HG02973 (cell line): ENCODE measurements around the gene SSTR5.
"Not testable (repeated sequence)": the region's sequence is repeated elsewhere in the genome, so short reads cannot be mapped to it uniquely, and the experiment has no call there.

Experiments used
- ATAC-seq: cut with Tn5 transposase; IDR thresholded peaks from one replicate; pipeline ENCODE4 v1.9.1; 2021; ENCODE audit warnings: moderate library complexity; ENCODE audit not compliant: unreplicated experiment

Gene SSTR5

DNA sequence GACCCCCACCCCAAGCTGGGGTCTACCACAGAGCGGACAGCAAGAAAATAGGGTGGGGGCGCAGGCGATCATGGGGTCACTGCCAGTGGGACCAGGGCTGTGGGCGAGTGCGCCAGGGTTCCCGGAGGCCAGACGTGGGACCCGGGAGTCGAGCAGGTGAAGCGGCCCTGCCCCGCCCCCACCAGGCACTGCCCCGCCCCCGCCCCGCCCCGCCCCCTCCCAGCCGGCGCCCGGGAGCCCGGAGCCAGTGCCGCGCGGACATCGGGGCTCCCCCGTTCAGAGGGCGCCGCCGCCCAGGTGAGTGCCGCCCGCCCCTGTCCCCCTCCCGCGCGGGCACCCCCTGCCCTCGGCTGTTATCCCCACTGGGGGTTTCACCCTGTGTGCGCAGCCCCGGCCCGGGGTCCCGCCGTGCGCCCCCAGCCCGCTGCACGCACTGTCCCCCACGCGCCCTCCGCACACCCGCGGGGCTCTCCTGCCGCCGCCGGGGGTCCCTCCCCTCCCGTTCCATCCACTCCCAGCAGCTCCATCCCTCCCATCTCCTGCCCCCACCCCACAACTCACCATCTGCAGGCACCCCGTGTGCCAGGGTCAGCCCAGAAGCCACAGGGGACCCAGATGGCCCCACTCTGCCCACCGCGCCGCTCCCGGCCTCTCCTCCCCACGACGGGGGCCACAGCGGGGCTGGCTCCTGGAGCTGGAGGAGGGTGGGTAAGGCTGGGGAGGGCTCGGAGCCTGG is at the start of gene SSTR5:
Gene SSTR5 (plus strand): TSS at position 222 of the 736 bp plus-strand sequence. CDS start 6,122 bp downstream, outside the sequence.
- ATAC-seq: no peak

DNA sequence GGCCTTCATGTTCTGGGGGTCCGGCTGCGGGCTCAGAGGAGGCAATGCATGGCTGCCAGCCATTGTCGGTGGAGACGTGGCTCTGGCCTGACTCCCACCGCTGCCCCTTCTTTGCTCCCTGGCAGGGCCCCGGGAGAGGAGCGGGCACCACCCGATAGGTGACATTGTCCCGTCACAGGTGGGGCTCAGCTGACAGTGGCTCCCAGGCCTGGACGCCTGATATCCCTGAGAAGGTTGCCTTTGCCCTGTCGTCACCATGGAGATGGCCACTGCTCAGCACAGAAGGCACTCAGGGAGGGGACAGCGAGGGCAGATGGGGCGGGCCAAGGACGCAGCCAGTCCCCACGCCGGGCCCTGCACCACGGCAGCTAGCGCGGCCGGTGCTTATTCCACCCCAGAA is 48.4 kb upstream of the SSTR5 start:
- no peak for ATAC-seq

- not testable (repeated sequence) for ATAC-seq
Measured at GRCh38 chr16:1025183-1025809, 47.3 kb upstream of the SSTR5 start.

DNA sequence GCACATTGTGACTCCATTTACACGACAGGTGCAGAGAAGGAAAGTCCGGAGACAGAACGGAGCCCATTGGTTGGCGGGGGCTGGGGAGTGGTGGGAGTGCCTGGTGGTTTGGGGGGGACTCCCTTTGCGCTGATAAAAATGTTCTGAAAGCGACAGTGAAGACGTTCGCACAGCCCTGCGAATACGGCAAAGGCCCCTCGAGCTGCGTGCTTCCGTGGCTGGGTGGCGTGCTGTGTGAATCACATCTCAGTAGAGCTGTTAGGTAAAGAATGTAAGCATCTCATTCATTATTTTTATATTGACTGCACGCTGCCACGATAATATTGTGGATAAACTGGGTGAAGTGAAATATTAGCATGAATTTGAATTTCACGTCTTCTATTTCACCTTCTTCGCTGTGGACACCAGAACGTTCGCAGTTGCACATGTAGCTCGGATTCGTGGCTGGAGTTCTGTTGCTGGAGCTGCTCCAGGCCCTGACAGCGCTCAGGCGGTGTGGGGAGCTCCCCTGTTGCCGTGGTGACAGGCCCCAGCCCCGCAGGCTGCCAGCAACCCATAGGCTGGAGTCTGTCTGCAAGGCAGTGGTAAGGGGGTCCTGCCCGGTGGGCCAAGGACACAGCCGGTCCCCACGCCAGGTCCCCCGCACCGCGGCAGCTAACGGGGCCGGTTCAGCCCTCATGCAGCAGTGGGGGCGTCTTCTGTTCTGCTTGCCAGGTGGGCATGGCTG is 46.3 kb upstream of the SSTR5 start:
- no peak for ATAC-seq

DNA sequence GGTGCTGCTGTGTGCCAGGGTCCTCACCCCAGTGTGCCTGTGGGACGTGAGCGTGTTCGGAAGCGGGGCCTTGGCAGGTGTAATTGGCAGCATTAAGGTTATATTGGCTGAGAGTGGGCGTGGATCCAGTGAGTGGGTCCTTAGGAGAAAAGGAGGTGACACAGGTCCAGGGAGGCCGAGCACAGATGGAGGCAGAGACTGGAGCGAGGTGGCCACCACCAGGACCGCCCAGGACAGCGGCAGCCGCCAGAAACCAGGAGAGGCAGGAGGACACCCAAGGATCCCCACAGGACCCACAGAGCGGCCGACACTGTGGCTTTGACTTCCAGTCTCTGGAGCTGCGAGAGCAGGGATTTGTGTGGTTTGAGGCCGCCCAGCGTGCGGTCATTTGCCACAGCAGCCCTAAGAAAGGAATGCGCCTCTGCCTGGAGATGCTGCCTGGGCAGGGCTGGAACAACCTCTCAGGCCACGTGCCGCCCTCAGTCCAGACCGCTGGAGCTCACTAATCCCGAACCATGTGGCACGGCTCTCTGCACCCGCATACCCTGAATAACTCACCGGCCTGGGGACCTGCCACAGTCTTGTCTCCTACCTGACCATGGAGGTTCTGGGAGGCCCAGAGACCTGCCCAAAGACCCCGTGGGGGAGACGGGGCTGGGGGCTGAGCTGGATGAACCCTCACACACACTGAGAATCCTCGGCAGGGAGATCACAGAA is 45.6 kb upstream of the SSTR5 start:
- no peak for ATAC-seq

DNA sequence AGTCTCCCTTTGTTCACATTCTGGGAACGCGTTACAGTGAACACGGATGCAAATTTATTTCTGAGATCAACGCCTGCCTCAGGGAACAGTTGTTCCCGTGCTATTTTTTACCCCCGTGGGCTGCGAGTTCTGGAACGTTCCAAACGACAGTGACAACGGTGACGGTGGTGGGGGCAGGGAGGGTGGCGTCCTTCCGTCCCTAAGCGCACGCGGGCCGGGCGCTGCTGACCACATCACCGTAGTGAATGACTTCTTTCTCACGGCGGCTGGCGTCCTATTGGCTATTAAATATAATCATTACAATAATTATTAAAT is 45.1 kb upstream of the SSTR5 start:
- no peak for ATAC-seq

GRCh38 chr16:1028056-1028455 is 44.5 kb upstream of the SSTR5 start:
- ATAC-seq: no peak

DNA sequence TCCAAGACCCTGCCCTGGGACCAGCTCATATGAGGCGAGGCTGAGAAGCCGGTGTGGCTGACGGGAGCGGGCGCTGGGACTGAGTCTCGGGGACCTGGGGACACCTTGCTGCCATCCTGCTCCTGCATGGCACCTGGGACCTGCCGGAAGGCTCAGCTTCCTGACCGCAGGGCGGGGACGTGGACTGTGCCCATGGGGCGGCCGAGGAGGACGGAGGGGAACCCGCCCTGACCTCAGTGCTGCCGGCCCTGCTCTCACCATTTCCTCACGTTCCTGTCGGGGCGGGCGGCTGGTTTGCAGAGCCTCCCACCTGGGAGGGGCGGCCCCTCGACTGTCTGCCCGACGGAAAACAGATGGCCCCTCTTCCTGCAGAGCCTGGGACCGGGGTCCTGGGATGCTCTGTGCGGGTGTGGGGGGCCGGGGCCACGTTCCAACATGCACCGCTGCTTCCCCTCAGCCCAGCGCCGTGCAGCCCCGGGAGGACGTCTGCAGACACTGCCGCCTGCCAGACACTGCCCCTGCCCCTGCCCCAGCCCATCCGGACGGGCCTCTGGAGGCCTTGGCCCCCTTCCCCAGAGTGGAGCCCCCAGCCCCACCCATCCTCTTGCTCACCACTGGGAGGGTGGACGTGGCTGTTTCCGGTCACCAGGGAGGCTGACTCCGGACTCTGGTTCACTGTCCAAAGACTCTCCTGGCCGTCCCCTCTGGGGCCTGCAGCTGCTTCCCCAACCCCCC is 43.9 kb upstream of the SSTR5 start:
- no peak for ATAC-seq

DNA sequence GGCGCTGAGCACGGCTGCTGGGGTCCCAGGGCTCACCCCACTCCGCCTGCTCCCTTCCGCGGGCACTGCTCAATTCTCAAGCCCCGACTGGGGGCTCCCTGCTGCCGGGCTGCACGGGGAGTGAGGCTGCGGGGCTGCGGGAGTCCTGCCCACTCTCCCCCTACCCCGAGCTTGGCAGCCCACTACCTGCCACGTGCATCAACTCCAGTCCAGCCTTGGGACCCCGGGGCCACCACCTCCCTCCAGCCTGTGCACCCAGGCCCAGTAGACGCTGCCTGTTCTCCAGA is 43.3 kb upstream of the SSTR5 start:
- no peak for ATAC-seq

GRCh38 chr16:1030473-1030901 is 42.1 kb upstream of the SSTR5 start:
- ATAC-seq: no peak

- no peak for ATAC-seq
Measured at GRCh38 chr16:1031666-1032065, 40.9 kb upstream of the SSTR5 start.

DNA sequence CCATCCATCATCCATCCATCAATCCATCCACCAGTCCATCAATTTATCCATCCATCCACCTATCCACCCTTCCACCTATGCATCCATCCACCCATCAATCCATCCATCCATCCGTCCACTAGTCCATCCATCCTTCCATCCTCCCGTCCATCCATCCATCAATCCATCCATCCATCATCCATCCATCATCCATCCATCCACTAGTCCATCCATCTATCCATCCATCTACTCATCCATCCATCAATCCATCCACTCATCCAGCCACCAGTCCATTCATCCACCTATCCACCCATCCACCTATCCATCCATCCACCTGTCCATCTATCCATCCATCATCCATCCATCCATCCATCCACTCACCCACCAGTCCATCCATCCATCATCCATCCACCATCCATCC is 39.9 kb upstream of the SSTR5 start:
- ATAC-seq: no peak

GRCh38 chr16:1033128-1033679 is 39.3 kb upstream of the SSTR5 start:
- ATAC-seq: no peak

GRCh38 chr16:1034230-1035065 is 38.1 kb upstream of the SSTR5 start:
- no peak for ATAC-seq

DNA sequence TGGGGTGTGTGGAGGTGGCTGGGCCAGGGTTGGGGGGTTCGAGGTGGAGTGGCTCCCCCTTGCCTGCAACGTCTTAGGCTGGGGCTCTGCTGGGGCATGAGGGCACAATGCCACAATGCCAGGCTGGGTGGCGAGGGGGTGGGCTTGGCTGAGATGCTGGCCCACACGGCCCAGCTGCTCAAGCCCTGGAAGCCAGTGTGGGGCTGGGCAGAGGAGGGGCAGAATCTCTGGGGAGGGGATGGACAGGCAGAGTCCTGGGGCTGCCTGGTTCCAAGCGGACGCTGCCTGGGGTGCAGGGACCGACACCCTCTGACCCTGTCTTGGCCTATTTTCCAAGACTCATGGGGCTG is 37.5 kb upstream of the SSTR5 start:
- ATAC-seq: no peak

GRCh38 chr16:1036166-1036565 is 36.4 kb upstream of the SSTR5 start:
- ATAC-seq: no peak

DNA sequence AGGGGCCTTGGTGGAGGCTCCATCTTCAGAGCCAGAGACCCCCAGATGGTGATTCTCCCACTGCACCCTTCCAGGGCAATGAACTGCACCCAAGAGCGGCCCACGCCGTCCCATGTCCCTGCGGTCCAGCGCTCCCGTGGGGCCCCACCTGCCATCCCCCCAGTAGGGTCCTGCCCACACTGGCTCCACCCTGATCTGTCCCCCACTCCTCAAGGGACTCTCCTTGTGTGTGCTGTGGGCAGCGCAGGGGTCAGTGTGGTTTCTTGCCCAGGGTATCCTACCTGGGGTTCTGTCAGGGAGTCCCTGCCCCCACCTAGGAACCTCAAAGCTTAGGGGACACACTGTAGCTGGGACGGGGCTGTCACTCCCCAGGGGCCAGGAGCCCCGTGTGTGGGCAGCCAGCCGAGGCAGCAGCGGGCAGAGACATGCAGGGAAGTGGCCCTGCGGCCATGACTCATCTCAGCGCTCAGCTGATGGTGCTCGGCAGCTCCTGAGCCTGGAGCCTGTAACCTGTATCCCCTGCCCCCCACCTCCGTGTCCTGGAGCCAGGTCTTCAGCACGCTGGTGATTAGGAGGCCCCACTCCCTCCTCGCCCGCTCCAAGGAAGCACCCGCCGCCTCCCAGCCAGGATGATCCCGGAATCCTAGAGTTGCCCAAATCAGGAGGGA is 35.7 kb upstream of the SSTR5 start:
- no peak for ATAC-seq

GRCh38 chr16:1037394-1038257 is 34.9 kb upstream of the SSTR5 start:
- no peak for ATAC-seq

- ATAC-seq: no peak
Measured at GRCh38 chr16:1038932-1039331, 33.6 kb upstream of the SSTR5 start.
